Stomach (tissue), 4 donors: Measurements from ENCODE around the gene ANO7.

ENCODE experiments used
- CTCF ChIP-seq, 7 experiments: fragments of 450-650 bp in 4 of 7; fragments of 200-600 bp in 3 of 7; sonication (generic) in 3 of 7; IDR thresholded peaks; one replicate each; pipeline ENCODE4 v1.5.1; 2016 to 2019; ENCODE audit warnings: antibody characterized with exemption in 7 of 7, control low read depth in 2 of 7, mild to moderate bottlenecking in 1 of 7
- EP300 ChIP-seq: sonication (generic); formaldehyde crosslinking; IDR thresholded peaks from one replicate; pipeline ENCODE4 v1.6.1; 2017; ENCODE audit warnings: antibody characterized with exemption
- POLR2A ChIP-seq, 4 donors: fragments of 450-650 bp; IDR thresholded peaks; one replicate each; pipeline ENCODE4 v1.6.1; 2016; ENCODE audit warnings: antibody characterized with exemption in 4 of 4, control low read depth in 2 of 4, mild to moderate bottlenecking in 1 of 4, moderate library complexity in 1 of 4

GRCh38 chr2:241187101-241187917 lies 1.2 kb upstream of the ANO7 start:
- TF ChIP-seq CTCF (IDR thresholded peaks at IDR 0.05), result no peak
- no peak for TF ChIP-seq POLR2A (IDR thresholded peaks at IDR 0.05)
- no peak for TF ChIP-seq EP300
